ENCODE data around the gene SMPD1. TPM values are rescaled to one million over a fixed set of nuclear protein-coding genes. Genes with fewer than 3 reads are reported as not detected.

SMPD1 gene
- total and polyA plus RNA-seq, 9 of the 15 experiments (the other 6 are each of a cell fraction or from before 2014, with no cell fraction given): 0.90 to 9.9 (median 5.2) TPM

- TF ChIP-seq CTCFL (IDR thresholded peaks at IDR 0.05; ENCODE audit: borderline replicate concordance, insufficient read depth, low read depth, low read length, poor library complexity, severe bottlenecking): no peak
- 0 out of 2 replicates have a peak, but pooled peaks have one; percentile 11 for TF ChIP-seq CTBP1 (IDR thresholded peaks at IDR 0.05; ENCODE audit: borderline replicate concordance)
- no peak for TF ChIP-seq ETS1 (conservative IDR thresholded peaks at IDR 0.05; ENCODE audit: control insufficient read depth, low read depth, low read length)
- TF ChIP-seq NFXL1 (CRISPR knock-in tag; IDR thresholded peaks at IDR 0.05): no peak
- TF ChIP-seq BRD4 (IDR thresholded peaks at IDR 0.05): no peak
- peak; percentile 74 for TF ChIP-seq RAD51 (IDR thresholded peaks at IDR 0.05; ENCODE audit: borderline replicate concordance, low read depth)
- no peak for TF ChIP-seq CREM (IDR thresholded peaks at IDR 0.05; ENCODE audit: low read depth)
- peak; percentile 85 for TF ChIP-seq MEIS2 (IDR thresholded peaks at IDR 0.05; ENCODE audit: partially characterized antibody)
- no peak for TF ChIP-seq MXI1 (IDR thresholded peaks at IDR 0.05; ENCODE audit: low read depth, low read length)
- TF ChIP-seq BHLHE40 (IDR thresholded peaks at IDR 0.05; ENCODE audit: low read length): peak; percentile 77
- peak; percentile 55; the same call in 1 of the 2 replicates for TF ChIP-seq TOE1 (IDR thresholded peaks at IDR 0.05; ENCODE audit: borderline replicate concordance)
- TF ChIP-seq TOE1 (CRISPR knock-in tag; IDR thresholded peaks at IDR 0.05; ENCODE audit: borderline replicate concordance, low read depth): no peak
Measured at GRCh38 chr11:6377902-6378639, 12.2 kb upstream of the SMPD1 start (continued).

Data from K562 (cell line).